ENCODE data around the gene LMO2. TPM values are rescaled to one million over a fixed set of nuclear protein-coding genes. Genes with fewer than 3 reads are reported as not detected.

The LMO2 gene
- total and polyA plus RNA-seq, 2 of the 13 experiments (the other 11 are each of a cell fraction or from before 2014, with no cell fraction given) = not detected

DNA sequence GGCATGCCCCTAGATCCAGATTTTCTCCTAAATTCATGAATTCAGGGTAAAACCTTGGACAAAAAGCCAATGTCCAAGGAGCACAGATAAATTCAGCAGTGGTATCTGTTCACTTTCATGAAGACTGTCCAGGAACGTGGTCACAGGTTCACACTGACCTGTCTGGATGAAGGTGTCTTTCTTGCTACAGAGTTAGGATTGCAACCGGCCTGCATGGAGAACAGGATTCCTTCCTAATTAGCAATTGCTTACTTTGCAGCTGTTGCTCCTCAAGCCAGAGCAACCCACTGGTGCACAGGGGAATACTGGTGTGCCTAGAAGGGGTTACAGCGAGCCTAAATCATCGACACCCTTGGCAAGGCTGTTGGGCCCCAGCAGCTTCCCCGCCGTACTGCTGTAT lies 47.6 kb downstream of the LMO2 start:
- Histone ChIP-seq H3K27ac (ENCODE audit: extremely low read length, insufficient read depth, low read length) (no peak overlapping the region), H3K27me3 (ENCODE audit: control insufficient read depth in 1 of 2, insufficient read depth in 2 of 2, low read length in 2 of 2) (peaks cover 0 to 35% of the 10 kb centered on the region in 2 experiments; a peak in 3 of 5 replicates), H3K9me3 (ENCODE audit: low read length) (no peaks in the 10 kb centered on the region), H3K79me2 (ENCODE audit: insufficient read depth, low read length) (no peaks in the 10 kb centered on the region), H3K36me3 (replicated peaks in 1 of 2; ENCODE audit: control insufficient read depth in 1 of 2, insufficient read depth in 2 of 2, low read length in 2 of 2) (no peaks in the 10 kb centered on the region), H4K20me1 (ENCODE audit: insufficient read depth, low read length) (no peaks in the 10 kb centered on the region), H3K4me2 (ENCODE audit: low read depth, low read length) (no peak overlapping the region), H3K4me3 (replicated peaks in 1 of 3; ENCODE audit: insufficient read depth in 1 of 3, low read depth in 2 of 3, low read length in 3 of 3) (no peak overlapping the region), H3K9ac (ENCODE audit: insufficient read depth, low read depth, low read length) (no peak overlapping the region), H3K4me1 (ENCODE audit: insufficient read depth, low read length) (no peaks in the 10 kb centered on the region), H2AFZ (ENCODE audit: low read length) (no peak overlapping the region)
- TF ChIP-seq ZNF484 (CRISPR knock-in tag; IDR thresholded peaks at IDR 0.05; ENCODE audit: borderline replicate concordance, low read depth) = no peak
- TF ChIP-seq ZNF883 (CRISPR knock-in tag; IDR thresholded peaks at IDR 0.05; ENCODE audit: not compliant biosample characterization) = no peak
- no peak for TF ChIP-seq HNF4A (CRISPR knock-in tag; IDR thresholded peaks at IDR 0.05)
- TF ChIP-seq ZNF577 (CRISPR knock-in tag; IDR thresholded peaks at IDR 0.05; ENCODE audit: borderline replicate concordance, low read depth) = no peak
- TF ChIP-seq KAT8 (CRISPR knock-in tag; IDR thresholded peaks at IDR 0.05) = no peak
- TF ChIP-seq CENPT (CRISPR knock-in tag; IDR thresholded peaks at IDR 0.05; ENCODE audit: low read depth) = no peak
- no peak for TF ChIP-seq NFIB (CRISPR knock-in tag; IDR thresholded peaks at IDR 0.05; ENCODE audit: borderline replicate concordance)
- no peak for TF ChIP-seq HNRNPLL (IDR thresholded peaks at IDR 0.05; ENCODE audit: low read depth, low read length, poor library complexity, severe bottlenecking)
- no peak for TF ChIP-seq DRAP1 (CRISPR knock-in tag; IDR thresholded peaks at IDR 0.05)
- TF ChIP-seq FOXM1 (CRISPR knock-in tag; IDR thresholded peaks at IDR 0.05) = no peak
- TF ChIP-seq MYNN (CRISPR knock-in tag; IDR thresholded peaks at IDR 0.05; ENCODE audit: low read depth) = no peak
- TF ChIP-seq HOXA7 (CRISPR knock-in tag; IDR thresholded peaks at IDR 0.05) = no peak
- TF ChIP-seq MEIS1 (CRISPR knock-in tag; IDR thresholded peaks at IDR 0.05; ENCODE audit: borderline replicate concordance) = no peak
- TF ChIP-seq, protein P1, sequence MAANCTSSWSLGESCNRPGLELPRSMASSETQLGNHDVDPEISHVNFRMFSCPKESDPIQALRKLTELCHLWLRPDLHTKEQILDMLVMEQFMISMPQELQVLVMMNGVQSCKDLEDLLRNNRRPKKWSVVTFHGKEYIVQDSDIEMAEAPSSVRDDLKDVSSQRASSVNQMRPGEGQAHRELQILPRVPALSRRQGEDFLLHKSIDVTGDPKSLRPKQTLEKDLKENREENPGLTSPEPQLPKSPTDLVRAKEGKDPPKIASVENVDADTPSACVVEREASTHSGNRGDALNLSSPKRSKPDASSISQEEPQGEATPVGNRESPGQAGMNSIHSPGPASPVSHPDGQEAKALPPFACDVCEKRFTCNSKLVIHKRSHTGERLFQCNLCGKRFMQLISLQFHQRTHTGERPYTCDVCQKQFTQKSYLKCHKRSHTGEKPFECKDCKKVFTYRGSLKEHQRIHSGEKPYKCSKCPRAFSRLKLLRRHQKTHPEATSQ (CRISPR knock-in tag; IDR thresholded peaks at IDR 0.05; ENCODE audit: borderline replicate concordance) = no peak
- TF ChIP-seq GPN1 (CRISPR knock-in tag; IDR thresholded peaks at IDR 0.05; ENCODE audit: borderline replicate concordance) = no peak
- no peak for TF ChIP-seq TMF1 (CRISPR knock-in tag; IDR thresholded peaks at IDR 0.05; ENCODE audit: low read depth)
- no peak for TF ChIP-seq NFE2L2 (IDR thresholded peaks at IDR 0.05; ENCODE audit: low read length)
- TF ChIP-seq SP5 (CRISPR knock-in tag; IDR thresholded peaks at IDR 0.05; ENCODE audit: borderline replicate concordance, low read depth) = no peak
- no peak for TF ChIP-seq MXI1 (IDR thresholded peaks at IDR 0.05; ENCODE audit: borderline replicate concordance, low read depth, low read length)
- WGBS (ENCODE audit: low lambda C conversion rate) = 16% methylated on average over 3 of the region's 6 CpGs
- no peak for DNase-seq (ENCODE audit: low spot score)
- no peak for FAIRE-seq
- in situ Hi-C loops (cut with HindIII; ENCODE audit: extremely low pct_ligation_motif_present, low pct_unique_long_range_greater_than_20kb) = no loop called here
- intact Hi-C loops (cut with micrococcal nuclease; ENCODE audit: unreplicated experiment) = no loop called here
- POLR2A ChIA-PET = no interaction called here
- CTCF ChIA-PET (ENCODE audit: low intra/inter-chr PET ratio, low total read pairs) = no interaction called here
- no peak for ATAC-seq
- no TSS peak for BruUV-seq (replicated peaks)
